Fibroblast of villous mesenchyme (primary cell): ENCODE data around the gene FRY. TPM values are rescaled to one million over a fixed set of nuclear protein-coding genes. Genes with fewer than 3 reads are reported as not detected.

Experiments
- DNase-seq: peaks from one replicate; pipeline ENCODE4 v3.0.0-alpha.2; 2010; ENCODE audit warnings: low read depth
- H3K4me3 ChIP-seq: 2 replicates; pipeline ENCODE4 v1.5.1; 2011; ENCODE audit warnings: low read depth, mild to moderate bottlenecking, low read length
- CTCF ChIP-seq: IDR thresholded peaks from 2 replicates; pipeline ENCODE4 v1.5.1; 2012; ENCODE audit warnings: low read depth, mild to moderate bottlenecking, low read length; ENCODE audit not compliant: insufficient read depth
- total RNA-seq: library from RNA; depleted of rRNA; stranded (reverse); fragments of >200 nt; gene quantifications from 2 replicates; pipeline ENCODE4 v1.2.3, GENCODE V29; 2012

The FRY gene
- total RNA-seq, 1 donor, result 27.2 TPM

- TF ChIP-seq CTCF, result no peak
- no peak overlapping the region for H3K4me3 ChIP-seq
- DNase-seq, result no peak
Observed at GRCh38 chr13:32247887-32248286, 216.3 kb downstream of the FRY start.

- H3K4me3 ChIP-seq, result no peak overlapping the region
- DNase-seq, result no peak
- no peak for TF ChIP-seq CTCF
Observed at GRCh38 chr13:32248801-32249200, 217.2 kb downstream of the FRY start.

GRCh38 chr13:32252812-32253438 lies 221.4 kb downstream of the FRY start:
- no peak for DNase-seq
- H3K4me3 ChIP-seq, result no peak overlapping the region
- no peak for TF ChIP-seq CTCF

GRCh38 chr13:32253911-32254399 lies 222.4 kb downstream of the FRY start:
- H3K4me3 ChIP-seq, result no peak overlapping the region
- no peak for TF ChIP-seq CTCF
- no peak for DNase-seq

DNA sequence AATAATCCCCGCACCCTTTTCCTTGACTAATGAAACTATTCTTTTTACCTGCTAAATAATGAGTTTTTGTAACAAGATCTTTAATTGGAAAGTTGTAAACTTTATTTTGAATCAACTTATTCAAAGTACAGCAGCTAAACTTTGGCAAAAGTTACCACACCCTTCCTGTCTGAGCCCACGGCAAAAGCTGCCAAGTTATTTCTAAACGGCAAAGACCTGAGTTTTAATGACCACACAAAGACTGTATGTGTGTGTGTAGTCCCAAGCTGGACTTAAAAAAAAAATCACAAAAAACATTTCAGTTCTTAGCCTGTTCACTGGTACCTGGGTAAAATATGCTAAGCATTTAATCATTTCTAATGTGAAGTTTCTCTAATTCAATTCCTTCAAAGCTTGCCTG lies 222.8 kb downstream of the FRY start:
- DNase-seq, result no peak
- H3K4me3 ChIP-seq, result no peak overlapping the region
- TF ChIP-seq CTCF, result no peak

DNA sequence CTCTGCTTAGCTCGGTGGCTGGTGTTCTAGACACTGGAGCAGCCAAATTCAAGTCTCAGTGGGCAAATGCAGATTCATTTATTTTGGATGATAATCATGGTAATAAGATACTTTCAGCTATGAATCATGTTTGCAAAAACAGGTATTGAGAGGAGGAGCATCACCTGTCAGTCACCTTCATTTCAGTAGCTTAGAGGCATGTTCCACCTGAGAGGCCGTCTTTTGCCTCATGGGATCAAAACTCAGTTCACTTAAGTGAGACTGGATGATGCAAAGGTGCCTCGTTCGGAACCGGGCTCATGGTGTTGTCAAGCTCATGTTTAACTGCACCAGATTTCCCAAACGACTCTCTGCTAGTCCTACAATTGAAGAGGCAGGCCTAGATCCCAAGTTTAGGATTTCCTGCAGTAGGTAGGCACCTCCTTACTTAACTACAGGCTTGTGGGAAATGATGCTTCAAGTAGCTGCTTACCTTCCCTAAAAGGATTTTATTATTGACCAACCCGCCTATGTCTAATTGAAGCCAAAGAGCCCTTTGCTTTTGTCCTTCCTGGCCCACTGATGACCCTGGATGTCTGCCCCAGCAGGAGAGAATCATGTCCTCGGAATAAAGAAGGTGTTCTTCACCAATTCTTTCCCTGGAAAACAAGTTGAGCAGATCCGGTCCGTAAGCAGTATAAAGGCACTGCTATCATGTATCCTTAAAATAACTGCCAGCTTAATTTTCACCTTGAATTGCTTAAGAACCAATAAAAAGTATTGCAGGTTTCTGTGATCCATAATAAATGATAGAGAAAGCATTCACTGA lies 223.5 kb downstream of the FRY start:
- DNase-seq, result no peak
- TF ChIP-seq CTCF, result no peak
- H3K4me3 ChIP-seq, result no peak overlapping the region
